K562 (cell line): Measurements from ENCODE around the gene SCRG1. TPM values are rescaled to one million over a fixed set of nuclear protein-coding genes. Genes with fewer than 3 reads are reported as not detected.

Experiments
- CREM ChIP-seq: IDR thresholded peaks from 2 replicates; pipeline ENCODE4 v1.6.1; 2014; ENCODE audit warnings: antibody characterized with exemption, low read depth
- CXXC5 ChIP-seq: fragments of 250-450 bp; sonication (Bioruptor Pico); IDR thresholded peaks from 2 replicates; pipeline ENCODE4 v1.8.0; 2022; ENCODE audit warnings: inconsistent platforms, mild to moderate bottlenecking, moderate library complexity
- E2F5 ChIP-seq: sonication (generic); formaldehyde crosslinking; IDR thresholded peaks from 2 replicates; pipeline ENCODE4 v1.8.0; 2022; ENCODE audit warnings: mild to moderate bottlenecking, missing genetic modification reagents
- HDAC2 ChIP-seq: fragments of 450-650 bp; IDR thresholded peaks from 2 replicates; pipeline ENCODE4 v1.6.1; 2016; ENCODE audit warnings: mild to moderate bottlenecking
- HMGN3 ChIP-seq: IDR thresholded peaks from 2 replicates; pipeline ENCODE4 v1.6.1; 2011; ENCODE audit warnings: borderline replicate concordance, low read depth, mild to moderate bottlenecking, mixed read lengths, low read length; ENCODE audit not compliant: insufficient read length; ENCODE audit errors: extremely low read depth
- HNRNPLL ChIP-seq: fragments of 200-400 bp; formaldehyde crosslinking; IDR thresholded peaks from 2 replicates; pipeline ENCODE4 v1.6.1; 2017; ENCODE audit warnings: low read length, low read depth, mild to moderate bottlenecking; ENCODE audit not compliant: poor library complexity, severe bottlenecking
- MNT ChIP-seq, 2 experiments: fragments of 450-650 bp; conservative IDR thresholded peaks; 2 replicates each; pipeline ENCODE4 v1.6.1; 2017; ENCODE audit warnings: mild to moderate bottlenecking in 2 of 2, moderate library complexity in 2 of 2
- NBN ChIP-seq: fragments of 450-650 bp; IDR thresholded peaks from 2 replicates; pipeline ENCODE4 v1.6.1; 2016; ENCODE audit warnings: low read depth, mild to moderate bottlenecking
- NFIC ChIP-seq: fragments of 450-650 bp; IDR thresholded peaks from 2 replicates; pipeline ENCODE4 v1.6.1; 2017; ENCODE audit warnings: mild to moderate bottlenecking, inconsistent platforms
- NRF1 ChIP-seq, 2 experiments: fragments of 450-650 bp; IDR thresholded peaks in 1 of 2; conservative IDR thresholded peaks in 1 of 2; 2 replicates each; pipeline ENCODE4 v1.6.1; 2014; ENCODE audit warnings: mild to moderate bottlenecking in 2 of 2
- RBBP5 ChIP-seq: fragments of 200-600 bp; sonication (generic); IDR thresholded peaks from 2 replicates; pipeline ENCODE4 v1.6.1; 2012; ENCODE audit warnings: borderline replicate concordance, mild to moderate bottlenecking, low read length, control low read depth, inconsistent platforms; ENCODE audit not compliant: insufficient read depth, poor library complexity, severe bottlenecking
- SIN3A ChIP-seq, 2 experiments: fragments of 150-350 bp in 1 of 2; IDR thresholded peaks; 2 replicates each; pipeline ENCODE4 v1.6.1; 2011 to 2016; ENCODE audit warnings: borderline replicate concordance in 2 of 2, low read depth in 2 of 2, low read length in 2 of 2, mild to moderate bottlenecking in 2 of 2, moderate library complexity in 2 of 2; ENCODE audit not compliant: control insufficient read depth in 1 of 2
- SMARCE1 ChIP-seq: fragments of 450-650 bp; IDR thresholded peaks from 2 replicates; pipeline ENCODE4 v1.7.1; 2016; ENCODE audit warnings: mild to moderate bottlenecking
- TAF1 ChIP-seq: IDR thresholded peaks from 2 replicates; pipeline ENCODE4 v1.6.1; 2011; ENCODE audit warnings: mild to moderate bottlenecking, low read length, moderate library complexity; ENCODE audit not compliant: insufficient read depth, control insufficient read depth, severe bottlenecking; ENCODE audit errors: extremely low read depth
- UBTF ChIP-seq, 2 experiments: IDR thresholded peaks; 2 replicates each; pipeline ENCODE4 v1.6.1; 2012; ENCODE audit warnings: improper control_type of control experiment in 2 of 2, low read depth in 2 of 2, low read length in 2 of 2, borderline replicate concordance in 1 of 2
- YY1 ChIP-seq, 3 experiments: IDR thresholded peaks; 2 replicates each; pipeline ENCODE4 v1.6.1; 2011; ENCODE audit warnings: low read length in 2 of 3, mild to moderate bottlenecking in 2 of 3, moderate library complexity in 2 of 3, borderline replicate concordance in 1 of 3, control low read depth in 1 of 3, low read depth in 1 of 3; ENCODE audit not compliant: insufficient read depth in 3 of 3, insufficient replicate concordance in 2 of 3, control insufficient read depth in 1 of 3, insufficient read length in 1 of 3; ENCODE audit errors: extremely low read depth in 1 of 3
- ZBTB12 ChIP-seq: fragments of 250-450 bp; sonication (Bioruptor Pico); IDR thresholded peaks from 2 replicates; pipeline ENCODE4 v1.4.0; 2020
- ZNF140 ChIP-seq: fragments of 250-450 bp; sonication (Bioruptor Pico); IDR thresholded peaks from 2 replicates; pipeline ENCODE4 v1.8.0; 2021; ENCODE audit warnings: moderate library complexity, mild to moderate bottlenecking, inconsistent platforms
- polyA plus RNA-seq, 8 experiments: library from polyadenylated mRNA; depleted of rRNA in 4 of 8; stranded (reverse) in 5 of 8; unstranded in 3 of 8; fragments of >200 nt; fragmentation: Nextera tagmentation in 2 of 8; fragmentation: Illumina TruSeq in 1 of 8; extraction: Ambion mirVana in 2 of 8; extraction: Trizol in 1 of 8; gene quantifications; 2 replicates each; pipeline versions ENCODE4 v1.2.1 to v1.2.3, GENCODE V29; 2011 to 2014; ENCODE audit warnings: inconsistent platforms in 1 of 8, missing spikeins in 1 of 8
- total RNA-seq, 7 experiments: library from RNA; depleted of rRNA in 6 of 7; stranded (reverse); fragments of >200 nt in 6 of 7; fragmentation: Illumina TruSeq in 2 of 7; extraction: Trizol in 2 of 7; gene quantifications; 2 replicates each; pipeline versions ENCODE4 v1.2.1 to v1.2.3, GENCODE V29; 2011 to 2021; ENCODE audit warnings: low replicate concordance in 1 of 7

The SCRG1 gene
- total and polyA plus RNA-seq, 9 of the 15 experiments (the other 6 are each of a cell fraction or from before 2014, with no cell fraction given): 0.01 TPM; not detected in 7

- TF ChIP-seq NBN: 0 out of 2 replicates have a peak, but pooled peaks have one; percentile 44
- peak in 1 of 2 experiments; percentile 37; a peak in 1 of 4 replicates for TF ChIP-seq MNT (conservative IDR thresholded peaks at IDR 0.05)
- 0 out of 2 replicates have a peak, but pooled peaks have one; percentile 23 for TF ChIP-seq HDAC2
- peak in 1 of 2 experiments; percentile 17; a peak in 2 of 4 replicates for TF ChIP-seq SIN3A (IDR thresholded peaks at IDR 0.05; ENCODE audit: borderline replicate concordance in 2 of 2, control insufficient read depth in 1 of 2, low read depth in 2 of 2, low read length in 2 of 2)
- TF ChIP-seq HNRNPLL: peak; percentile 86
- peak; percentile 29 for TF ChIP-seq TAF1
- peak; percentile 49 to 50; a peak in 3 of 4 replicates for TF ChIP-seq NRF1 (conservative IDR thresholded peaks at IDR 0.05 in 1 of 2, IDR thresholded peaks at IDR 0.05 in 1 of 2)
- peak; percentile 38; the same call in 1 of the 2 replicates for TF ChIP-seq SMARCE1
- TF ChIP-seq ZNF140: no peak
- TF ChIP-seq ZBTB12 (CRISPR knock-in tag): no peak
- peak; percentile 20 for TF ChIP-seq HMGN3
- TF ChIP-seq CREM: 0 out of 2 replicates have a peak, but pooled peaks have one; percentile 11
- peak; percentile 73; a peak in 3 of 4 replicates for TF ChIP-seq UBTF (IDR thresholded peaks at IDR 0.05; ENCODE audit: borderline replicate concordance in 1 of 2, low read depth in 2 of 2, low read length in 2 of 2)
- peak; percentile 22; the same call in 1 of the 2 replicates for TF ChIP-seq NFIC
- 0 out of 2 replicates have a peak, but pooled peaks have one; percentile 22 for TF ChIP-seq E2F5 (CRISPR knock-in tag)
- peak in 1 of 3 experiments; percentile 24 for TF ChIP-seq YY1 (IDR thresholded peaks at IDR 0.05; ENCODE audit: borderline replicate concordance in 1 of 3, control insufficient read depth in 1 of 3, extremely low read depth in 1 of 3, insufficient read depth in 3 of 3, insufficient read length in 1 of 3, insufficient replicate concordance in 2 of 3, low read depth in 1 of 3, low read length in 2 of 3)
- TF ChIP-seq RBBP5: peak; percentile 85
- TF ChIP-seq CXXC5 (CRISPR knock-in tag): peak; percentile 47; the same call in 1 of the 2 replicates
These were observed 27.4 kb downstream of the SCRG1 start (continued) for GRCh38 chr4:173371292-173372192.
